Superior temporal gyrus (tissue), 1 donor: ENCODE results near the gene ANAPC2.
A peak's percentile ranks its signal among the peaks of the same experiment; 100 is the strongest.

Experiments used
- DNase-seq: peaks from one replicate; pipeline ENCODE4 v3.0.0-alpha.2; 2016; ENCODE audit errors: extremely low spot score

Gene ANAPC2

GRCh38 chr9:137192859-137193258 is 4.5 kb upstream of the ANAPC2 start:
- DNase-seq: no peak

GRCh38 chr9:137192448-137192780 is 4.1 kb upstream of the ANAPC2 start:
- no peak for DNase-seq

- peak; percentile 79 for DNase-seq
These were observed 3.5 kb upstream of the ANAPC2 start for GRCh38 chr9:137191691-137192447.

- DNase-seq: no peak
These were observed 2.9 kb upstream of the ANAPC2 start for GRCh38 chr9:137191245-137191644.

- DNase-seq: no peak
These were observed 2.0 kb upstream of the ANAPC2 start for GRCh38 chr9:137190315-137190856.

- no peak for DNase-seq
These were observed 1.2 kb upstream of the ANAPC2 start for GRCh38 chr9:137189297-137190295.

- no peak for DNase-seq
These were observed 272 bp downstream of the ANAPC2 start for GRCh38 chr9:137188086-137188489.

- no peak for DNase-seq
These were observed 974 bp downstream of the ANAPC2 start for GRCh38 chr9:137187386-137187785.

- no peak for DNase-seq
These were observed 2.0 kb downstream of the ANAPC2 start for GRCh38 chr9:137186385-137186784.

- DNase-seq: no peak
These were observed 2.4 kb downstream of the ANAPC2 start for GRCh38 chr9:137185921-137186320.

GRCh38 chr9:137184881-137185660 is 3.3 kb downstream of the ANAPC2 start:
- no peak for DNase-seq

GRCh38 chr9:137183980-137184595 is 4.3 kb downstream of the ANAPC2 start:
- DNase-seq: no peak

- DNase-seq: no peak
These were observed 5.5 kb downstream of the ANAPC2 start for GRCh38 chr9:137182836-137183235.

GRCh38 chr9:137181680-137182079 is 6.7 kb downstream of the ANAPC2 start:
- DNase-seq: no peak

GRCh38 chr9:137180491-137180890 is 7.9 kb downstream of the ANAPC2 start:
- DNase-seq: no peak

- DNase-seq: no peak
These were observed 8.6 kb downstream of the ANAPC2 start for GRCh38 chr9:137179761-137180160.

- no peak for DNase-seq
These were observed 9.3 kb downstream of the ANAPC2 start for GRCh38 chr9:137178939-137179630.

GRCh38 chr9:137178201-137178938 is 10.0 kb downstream of the ANAPC2 start:
- no peak for DNase-seq

GRCh38 chr9:137176302-137177182 is 11.8 kb downstream of the ANAPC2 start:
- DNase-seq: no peak
